Left kidney (tissue), 2 donors: ENCODE measurements around the gene SMG5. TPM values are rescaled to one million over a fixed set of nuclear protein-coding genes. Genes with fewer than 3 reads are reported as not detected.

Source experiments
- DNase-seq: peaks from one replicate; pipeline ENCODE4 v3.0.0-alpha.2; 2013
- polyA plus RNA-seq: library from polyadenylated mRNA; unstranded; fragments of 120-200 nt; gene quantifications from one replicate; pipeline ENCODE4 v1.2.1, GENCODE V29; 2013; ENCODE audit not compliant: insufficient read length

SMG5 gene
- polyA plus RNA-seq, 1 donor, result 63.4 TPM

DNA sequence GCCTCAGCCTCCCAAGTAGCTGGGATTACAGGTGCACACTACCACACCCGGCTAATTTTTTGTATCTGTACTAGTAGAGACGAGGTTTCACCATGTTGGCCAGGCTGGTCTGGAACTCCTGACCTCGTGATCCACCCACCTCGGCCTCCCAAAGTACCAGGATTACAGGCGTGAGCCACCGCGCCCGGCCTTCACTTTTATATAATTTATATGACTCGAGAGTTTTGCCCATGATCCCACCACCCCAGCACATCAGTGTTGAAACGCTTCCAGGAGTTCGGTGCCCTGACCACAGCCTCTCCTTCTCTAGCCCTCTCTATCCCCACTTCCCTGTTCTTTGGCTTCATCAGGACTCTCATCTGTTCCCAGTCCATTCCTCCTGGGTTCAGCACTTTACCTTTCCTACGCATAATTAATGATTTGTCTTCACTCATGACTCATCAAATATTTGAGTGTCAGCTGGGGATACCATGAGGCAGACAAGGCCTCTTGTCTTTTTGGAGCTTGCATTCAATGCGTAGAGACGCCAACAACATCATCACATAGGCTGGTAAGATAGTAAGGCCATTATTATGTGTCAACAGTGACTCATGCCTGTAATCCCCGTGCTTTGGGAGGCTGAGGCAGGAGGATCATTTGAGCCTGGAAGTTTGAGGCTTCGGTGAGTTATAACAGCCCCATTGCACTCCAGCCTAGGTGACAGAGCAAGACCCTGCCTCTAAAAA lies 68.4 kb downstream of the SMG5 start:
- no peak for DNase-seq

DNA sequence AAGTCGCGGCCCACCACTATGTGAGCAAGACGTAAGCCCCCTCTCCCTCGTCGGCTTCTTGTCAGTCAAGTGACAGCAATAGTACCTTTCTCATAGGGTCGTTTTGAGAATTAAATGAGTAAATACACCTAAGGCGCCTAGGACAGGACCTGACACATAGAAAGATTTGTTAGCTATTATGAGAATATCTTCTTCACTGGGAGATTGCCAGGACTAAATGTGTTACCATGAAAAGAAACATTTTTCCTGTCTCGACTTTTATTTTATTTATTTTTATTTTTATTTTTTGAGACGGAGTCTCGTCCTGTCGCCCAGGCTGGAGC lies 69.0 kb downstream of the SMG5 start:
- no peak for DNase-seq

DNA sequence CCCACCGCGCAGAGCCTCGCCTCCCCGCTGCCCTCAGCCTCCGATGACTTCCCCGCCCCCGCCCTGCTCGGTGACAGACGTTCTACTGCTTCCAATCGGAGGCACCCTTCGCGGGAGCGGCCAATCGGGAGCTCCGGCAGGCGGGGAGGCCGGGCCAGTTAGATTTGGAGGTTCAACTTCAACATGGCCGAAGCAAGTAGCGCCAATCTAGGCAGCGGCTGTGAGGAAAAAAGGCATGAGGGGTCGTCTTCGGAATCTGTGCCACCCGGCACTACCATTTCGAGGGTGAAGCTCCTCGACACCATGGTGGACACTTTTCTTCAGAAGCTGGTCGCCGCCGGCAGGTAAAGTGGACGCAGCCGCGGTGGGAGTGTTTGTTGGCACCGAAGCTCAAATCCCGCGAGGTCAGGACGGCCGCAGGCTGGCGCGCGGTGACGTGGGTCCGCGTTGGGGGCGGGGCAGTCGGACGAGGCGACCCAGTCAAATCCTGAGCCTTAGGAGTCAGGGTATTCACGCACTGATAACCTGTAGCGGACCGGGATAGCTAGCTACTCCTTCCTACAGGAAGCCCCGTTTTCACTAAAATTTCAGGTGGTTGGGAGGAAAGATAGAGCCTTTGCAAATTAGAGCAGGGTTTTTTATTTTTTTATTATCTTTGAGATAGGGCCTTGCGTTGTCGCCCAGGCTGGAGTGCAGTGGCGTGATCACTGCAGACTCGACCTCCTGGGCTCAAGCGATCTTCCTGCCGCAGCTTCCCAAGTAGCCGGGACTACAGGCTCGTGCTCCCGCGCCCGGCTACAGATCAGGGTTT lies 69.6 kb downstream of the SMG5 start, which contains the start of gene PMF1:
TSS of gene PMF1 (plus strand) at position 175 of the 811 bp plus-strand sequence. CDS start at position 184, 9 bp downstream.
- DNase-seq, result peak; percentile 97

DNA sequence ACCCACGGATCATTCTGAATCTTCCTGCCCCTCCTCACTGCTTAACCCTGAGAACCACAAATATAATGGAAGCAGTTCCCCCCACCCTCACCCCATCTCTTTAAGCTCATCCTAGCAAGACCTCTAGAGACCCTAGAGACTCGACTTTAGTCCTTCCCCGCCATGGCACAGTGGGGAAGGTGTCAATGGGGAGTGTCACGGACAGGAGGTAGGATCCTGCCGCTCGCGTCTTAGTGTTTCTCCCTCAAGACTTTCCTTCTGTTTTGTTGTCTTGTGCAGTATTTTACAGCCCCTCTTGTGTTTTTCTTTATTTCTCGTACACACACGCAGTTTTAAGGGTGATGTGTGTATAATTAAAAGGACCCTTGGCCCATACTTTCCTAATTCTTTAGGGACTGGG lies 70.5 kb downstream of the SMG5 start:
- DNase-seq, result no peak

DNA sequence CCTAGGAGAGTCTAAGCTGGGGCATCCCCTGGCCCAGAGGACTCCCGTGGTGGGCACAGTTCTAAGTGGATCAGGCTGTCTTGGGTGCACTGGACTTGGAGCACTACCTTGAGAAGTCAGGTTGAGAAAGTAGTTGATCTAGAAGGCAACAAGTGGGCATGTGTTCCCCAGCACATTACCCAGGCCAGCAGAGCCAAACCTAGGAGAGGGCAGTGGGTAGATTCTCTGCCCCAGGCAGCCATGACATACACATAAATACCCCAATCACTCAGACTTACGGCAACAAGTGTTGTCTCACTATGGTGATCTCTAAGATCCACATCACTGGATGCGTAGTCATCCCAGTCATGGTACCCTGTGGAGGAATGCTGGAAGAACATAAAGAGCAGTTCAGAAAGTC lies 71.4 kb downstream of the SMG5 start:
- no peak for DNase-seq

DNA sequence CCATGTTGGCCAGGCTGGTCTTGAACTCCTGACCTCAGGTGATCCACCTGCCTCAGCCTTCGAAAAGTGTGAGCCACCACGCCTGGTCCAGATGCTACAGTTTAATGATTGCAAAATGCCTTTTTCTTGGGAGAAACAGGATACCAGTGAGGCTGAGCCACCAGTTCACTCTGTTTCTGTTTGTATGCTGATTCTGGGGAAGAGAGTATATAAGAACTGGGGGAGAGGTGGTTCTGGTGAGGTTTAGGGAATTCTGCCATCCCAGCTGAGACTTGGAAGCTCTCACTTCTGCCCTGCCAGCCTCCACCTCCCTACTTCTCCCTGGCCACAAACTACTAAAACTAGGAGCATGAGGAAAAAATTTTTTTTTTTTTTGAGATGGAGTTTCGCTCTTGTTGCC lies 77.9 kb downstream of the SMG5 start:
- DNase-seq, result no peak

DNA sequence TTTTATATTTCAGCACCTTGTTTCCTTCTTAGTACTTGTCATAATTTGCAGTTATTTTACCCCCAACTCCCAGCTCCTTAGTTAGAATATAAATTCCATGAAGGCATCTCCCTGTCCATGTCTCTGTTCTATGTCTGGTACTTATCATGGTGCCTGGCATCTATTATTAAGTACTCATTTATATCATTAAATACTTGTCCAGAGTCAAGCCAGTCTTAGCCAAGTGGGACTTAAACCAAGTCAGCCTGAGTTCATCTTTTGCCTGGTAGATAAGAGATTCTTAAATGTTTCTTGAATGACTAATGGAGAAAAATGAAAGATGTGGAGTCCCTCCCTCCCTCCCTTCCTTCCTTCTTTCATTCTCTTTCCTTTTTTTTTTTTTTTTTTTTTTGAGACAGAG lies 79.3 kb downstream of the SMG5 start:
- DNase-seq, result no peak

DNA sequence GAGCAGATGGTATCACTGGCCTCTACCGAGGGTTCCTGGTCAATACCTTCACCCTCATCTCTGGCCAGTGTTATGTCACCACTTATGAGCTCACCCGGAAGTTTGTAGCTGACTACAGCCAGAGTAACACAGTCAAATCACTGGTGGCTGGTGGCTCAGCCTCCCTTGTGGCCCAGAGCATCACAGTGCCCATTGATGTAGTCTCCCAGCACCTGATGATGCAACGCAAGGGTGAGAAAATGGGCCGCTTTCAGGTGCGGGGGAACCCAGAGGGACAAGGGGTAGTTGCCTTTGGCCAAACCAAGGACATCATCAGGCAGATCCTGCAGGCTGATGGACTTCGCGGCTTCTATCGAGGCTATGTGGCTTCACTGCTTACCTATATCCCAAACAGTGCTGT lies 82.6 kb downstream of the SMG5 start:
- DNase-seq, result no peak

Other genes with a start within 250 kb of the SMG5 start
- gene UBQLN4, start 229.0 kb downstream of the SMG5 start, polyA plus RNA-seq, result 56.8 TPM
- 45.9 TPM for gene LAMTOR2, start 228.0 kb downstream of the SMG5 start, polyA plus RNA-seq
- gene RAB25, start 221.7 kb downstream of the SMG5 start, polyA plus RNA-seq, result 46.9 TPM
- 46.7 TPM for gene MEX3A, start 200.4 kb downstream of the SMG5 start, polyA plus RNA-seq
- gene LMNA, start 168.1 kb downstream of the SMG5 start, polyA plus RNA-seq, result 74.2 TPM
- gene SEMA4A, start 129.2 kb downstream of the SMG5 start, polyA plus RNA-seq, result 19.7 TPM
- gene SLC25A44, start 88.7 kb downstream of the SMG5 start, polyA plus RNA-seq, result 34.9 TPM
- gene PMF1, start 69.8 kb downstream of the SMG5 start, polyA plus RNA-seq, result 85.0 TPM
- gene BGLAP, start 40.6 kb downstream of the SMG5 start, polyA plus RNA-seq, result 4.8 TPM
- gene PAQR6, start 34.8 kb downstream of the SMG5 start, polyA plus RNA-seq, result 6.0 TPM
- 5.9 TPM for gene TMEM79, start 1.5 kb upstream of the SMG5 start, polyA plus RNA-seq
- gene GLMP, start 12.9 kb upstream of the SMG5 start, polyA plus RNA-seq, result 51.0 TPM
- gene VHLL, start 16.5 kb upstream of the SMG5 start, polyA plus RNA-seq, result not detected
- gene CCT3, start 55.5 kb upstream of the SMG5 start, polyA plus RNA-seq, result 326 TPM
- gene TSACC, start 55.7 kb upstream of the SMG5 start, polyA plus RNA-seq, result 1.2 TPM
- 16.0 TPM for gene RHBG, start 86.4 kb upstream of the SMG5 start, polyA plus RNA-seq
- gene MEF2D, start 217.9 kb upstream of the SMG5 start, polyA plus RNA-seq, result 22.5 TPM